ENCODE measurements around the gene NCR1.
"Not testable (repeated sequence)": the region's sequence is repeated elsewhere in the genome, so short reads cannot be mapped to it uniquely, and the experiment has no call there.

GRCh38 chr19:54894106-54894505 lies 11.8 kb upstream of the NCR1 start:
- not testable (repeated sequence) for TF ChIP-seq CTCF (conservative IDR thresholded peaks at IDR 0.05; ENCODE audit: low read length); EZH2phosphoT487 (IDR thresholded peaks at IDR 0.05; ENCODE audit: borderline replicate concordance)
